ENCODE data around the gene STK36.
A peak's percentile ranks its signal among the peaks of the same experiment; 100 is the strongest.

The STK36 gene

GRCh38 chr2:218711550-218711929 is 39.7 kb downstream of the STK36 start:
- peak overlapping the region; percentile 75 to 86 for H3K4me3 ChIP-seq (ENCODE audit: low read depth in 1 of 2, low read length in 1 of 2)
- H3K27me3 ChIP-seq = no peaks in the 10 kb centered on the region
- TF ChIP-seq CTCF (IDR thresholded peaks at IDR 0.05) = no peak

DNA sequence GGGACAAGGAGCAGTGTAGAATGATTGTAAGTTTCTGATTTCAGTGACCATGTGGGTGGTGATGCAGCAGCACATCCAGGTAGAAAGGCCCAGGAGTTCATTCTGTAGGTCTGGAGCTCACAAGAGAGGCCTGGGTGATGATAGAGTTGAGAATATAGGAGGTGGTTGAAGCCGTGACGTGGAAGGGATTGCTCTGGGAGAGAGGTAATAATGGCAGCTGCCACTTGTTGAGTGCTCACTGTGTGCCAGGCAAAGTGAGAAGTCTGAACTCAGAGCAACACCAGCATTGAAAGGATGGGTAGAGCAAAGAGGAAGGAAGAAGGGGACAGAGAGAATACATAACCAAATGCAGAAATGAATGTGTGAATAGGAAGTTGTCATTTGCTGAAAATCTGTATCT is 42.0 kb downstream of the STK36 start:
- Histone ChIP-seq H3K4me3 (ENCODE audit: low read depth in 1 of 2, low read length in 1 of 2) (no peak overlapping the region), H3K9me3 (no peaks in the 10 kb centered on the region), H3K36me3 (no peaks in the 10 kb centered on the region), H3K27me3 (no peaks in the 10 kb centered on the region), H3K27ac (no peak overlapping the region), H3K4me1 (ENCODE audit: control insufficient read depth in 1 of 2, insufficient read depth in 1 of 2, low read depth in 1 of 2, low read length in 1 of 2) (peaks cover 15 to 18% of the 10 kb centered on the region in 2 experiments)
- TF ChIP-seq CTCF (IDR thresholded peaks at IDR 0.05) = no peak

More at GRCh38 chr2:218711550-218711929, 39.7 kb downstream of the STK36 start:
- Histone ChIP-seq H3K27ac (peak overlapping the region; percentile 85), H3K36me3 (no peaks in the 10 kb centered on the region), H3K9me3 (no peaks in the 10 kb centered on the region), H3K4me1 (ENCODE audit: control insufficient read depth in 1 of 2, insufficient read depth in 1 of 2, low read depth in 1 of 2, low read length in 1 of 2) (peaks cover 15 to 18% of the 10 kb centered on the region in 2 experiments)

GRCh38 chr2:218716070-218716469 is 44.2 kb downstream of the STK36 start:
- Histone ChIP-seq H3K4me3 (ENCODE audit: low read depth in 1 of 2, low read length in 1 of 2) (no peak overlapping the region), H3K27ac (no peak overlapping the region), H3K27me3 (no peaks in the 10 kb centered on the region), H3K4me1 (ENCODE audit: control insufficient read depth in 1 of 2, insufficient read depth in 1 of 2, low read depth in 1 of 2, low read length in 1 of 2) (peaks cover 8 to 15% of the 10 kb centered on the region in 2 experiments), H3K36me3 (no peaks in the 10 kb centered on the region), H3K9me3 (no peaks in the 10 kb centered on the region)
- no peak for TF ChIP-seq CTCF (IDR thresholded peaks at IDR 0.05)

- Histone ChIP-seq H3K27ac (no peak overlapping the region), H3K27me3 (no peaks in the 10 kb centered on the region), H3K4me3 (ENCODE audit: low read depth in 1 of 2, low read length in 1 of 2) (no peak overlapping the region), H3K36me3 (no peaks in the 10 kb centered on the region), H3K4me1 (ENCODE audit: control insufficient read depth in 1 of 2, insufficient read depth in 1 of 2, low read depth in 1 of 2, low read length in 1 of 2) (peaks cover 0 to 7% of the 10 kb centered on the region in 2 experiments), H3K9me3 (no peaks in the 10 kb centered on the region)
- TF ChIP-seq CTCF (IDR thresholded peaks at IDR 0.05) = no peak
These were observed 45.4 kb downstream of the STK36 start for GRCh38 chr2:218717262-218717661.

- no peaks in the 10 kb centered on the region for H3K27me3 ChIP-seq
- TF ChIP-seq CTCF (IDR thresholded peaks at IDR 0.05) = no peak
- no peaks in the 10 kb centered on the region for H3K9me3 ChIP-seq
- H3K36me3 ChIP-seq = no peaks in the 10 kb centered on the region
- no peak overlapping the region for H3K4me3 ChIP-seq (ENCODE audit: low read depth in 1 of 2, low read length in 1 of 2)
- peaks cover 0 to 7% of the 10 kb centered on the region in 2 experiments for H3K4me1 ChIP-seq (ENCODE audit: control insufficient read depth in 1 of 2, insufficient read depth in 1 of 2, low read depth in 1 of 2, low read length in 1 of 2)
- no peak overlapping the region for H3K27ac ChIP-seq
These were observed 46.2 kb downstream of the STK36 start for GRCh38 chr2:218718058-218718457.

DNA sequence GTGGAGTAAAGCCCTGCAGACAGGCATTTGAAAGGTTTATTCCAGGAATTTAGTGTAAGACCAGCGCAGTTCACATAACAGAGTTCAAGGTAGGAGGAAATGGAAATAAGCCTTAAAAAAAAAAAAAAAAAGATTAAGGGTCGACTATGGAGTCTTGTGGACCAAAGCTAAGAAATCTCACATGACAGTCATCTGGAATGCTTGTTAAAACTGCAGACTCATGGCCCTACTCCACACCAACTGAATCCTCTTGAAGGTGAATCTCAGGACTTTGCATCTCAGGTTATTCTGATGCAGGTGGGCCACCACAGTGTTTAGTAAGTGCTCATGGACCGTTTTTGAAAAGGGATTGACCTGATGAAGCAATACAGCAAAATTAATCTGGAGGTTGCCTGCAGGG is 47.6 kb downstream of the STK36 start:
- TF ChIP-seq CTCF (IDR thresholded peaks at IDR 0.05) = no peak
- H3K27me3 ChIP-seq = no peaks in the 10 kb centered on the region
- no peak overlapping the region for H3K4me3 ChIP-seq (ENCODE audit: low read depth in 1 of 2, low read length in 1 of 2)
- H3K4me1 ChIP-seq (ENCODE audit: control insufficient read depth in 1 of 2, insufficient read depth in 1 of 2, low read depth in 1 of 2, low read length in 1 of 2) = peaks cover 0 to 3% of the 10 kb centered on the region in 2 experiments
- no peaks in the 10 kb centered on the region for H3K36me3 ChIP-seq
- no peaks in the 10 kb centered on the region for H3K9me3 ChIP-seq
- H3K27ac ChIP-seq = no peak overlapping the region

All from neutrophil (primary cell).